IPS DF 4.7 (cell line): Measurements from ENCODE around the gene PSEN1.

ENCODE experiments used
- DNase-seq: peaks from one replicate; pipeline ENCODE4 v3.0.0-alpha.2; 2013; ENCODE audit warnings: low spot score; ENCODE audit errors: extremely low read depth

The PSEN1 gene

GRCh38 chr14:73239393-73240241 is 103.3 kb downstream of the PSEN1 start:
- no peak for DNase-seq

- no peak for DNase-seq
Measured at GRCh38 chr14:73240816-73241480, 104.6 kb downstream of the PSEN1 start.

DNA sequence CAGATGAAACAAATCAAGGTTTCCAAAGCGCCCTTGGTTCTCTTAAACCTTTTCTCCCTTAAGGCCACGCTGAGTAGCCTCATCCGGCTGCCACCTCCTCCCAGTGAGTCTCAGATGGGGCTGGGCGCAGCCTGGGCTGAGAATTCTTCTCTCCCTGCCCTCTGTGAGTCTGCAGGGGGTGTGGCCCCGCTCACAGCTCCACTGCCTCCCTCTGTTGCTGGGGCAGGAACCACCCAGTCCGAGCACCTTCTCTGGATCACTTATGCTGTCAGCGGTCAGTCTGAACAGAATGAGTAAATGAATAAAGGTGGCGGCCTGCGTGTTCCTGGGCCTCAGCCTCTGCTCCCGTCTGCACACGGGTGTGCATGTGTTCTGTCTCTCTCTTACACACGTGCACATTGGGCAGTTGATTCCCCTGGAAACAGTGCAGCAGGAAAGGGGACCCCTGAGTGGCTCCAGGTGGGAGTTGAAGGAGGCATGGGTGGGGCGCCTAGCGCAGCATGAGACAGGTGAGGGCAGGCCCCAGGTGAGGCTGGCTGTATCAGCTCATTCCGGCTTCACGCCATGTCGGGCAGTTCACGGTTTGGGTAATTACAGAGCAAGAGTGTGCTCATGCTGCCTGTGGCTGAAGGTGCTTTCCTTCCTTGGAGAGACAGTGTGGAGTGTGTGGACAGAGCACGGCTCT is 105.3 kb downstream of the PSEN1 start:
- no peak for DNase-seq

GRCh38 chr14:73242357-73242901 is 106.1 kb downstream of the PSEN1 start:
- DNase-seq = no peak

- DNase-seq = no peak
Measured at GRCh38 chr14:73243341-73243740, 107.0 kb downstream of the PSEN1 start.

- DNase-seq = no peak
Measured at GRCh38 chr14:73243748-73244147, 107.4 kb downstream of the PSEN1 start.

GRCh38 chr14:73244541-73245290 is 108.4 kb downstream of the PSEN1 start:
- DNase-seq = no peak

GRCh38 chr14:73245480-73246325 is 109.4 kb downstream of the PSEN1 start:
- DNase-seq = no peak

- no peak for DNase-seq
Measured at GRCh38 chr14:73246387-73247150, 110.3 kb downstream of the PSEN1 start.

GRCh38 chr14:73248108-73248868 is 112.0 kb downstream of the PSEN1 start:
- no peak for DNase-seq

GRCh38 chr14:73249108-73249507 is 112.8 kb downstream of the PSEN1 start:
- DNase-seq = no peak

DNA sequence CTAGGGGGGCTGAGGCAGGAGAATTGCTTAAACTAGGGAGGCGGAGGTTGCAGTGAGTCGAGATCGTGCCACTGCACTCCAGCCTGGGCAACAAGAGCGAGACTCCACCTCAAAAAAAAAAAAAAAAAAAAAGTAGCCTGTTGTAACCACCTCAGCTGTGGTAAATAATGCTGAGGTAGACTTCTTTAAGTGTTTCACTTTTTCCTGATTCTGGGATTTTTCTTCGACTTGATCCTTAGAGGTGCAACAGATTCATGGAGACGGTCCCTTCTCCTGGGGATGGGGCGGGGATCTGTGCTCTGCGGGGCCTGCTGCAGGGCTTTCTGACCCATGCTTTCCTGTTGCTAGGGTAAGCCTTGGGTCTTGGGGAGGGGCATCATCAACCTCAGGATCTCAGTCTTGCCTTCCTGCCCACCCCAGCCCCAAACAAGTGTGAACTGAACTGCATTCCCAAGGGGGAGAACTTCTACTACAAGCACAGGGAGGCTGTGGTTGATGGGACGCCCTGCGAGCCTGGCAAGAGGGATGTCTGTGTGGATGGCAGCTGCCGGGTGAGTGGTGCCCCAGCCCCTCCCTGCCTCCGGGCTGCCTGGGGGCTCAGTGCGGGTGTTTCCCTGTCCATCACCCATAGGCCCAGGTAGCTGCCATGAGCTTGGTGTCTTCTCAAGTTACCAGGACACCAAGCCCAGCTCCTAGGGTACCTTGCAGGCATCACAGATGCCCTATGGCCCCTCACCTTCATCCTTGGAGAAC is 113.4 kb downstream of the PSEN1 start:
- DNase-seq = no peak

DNA sequence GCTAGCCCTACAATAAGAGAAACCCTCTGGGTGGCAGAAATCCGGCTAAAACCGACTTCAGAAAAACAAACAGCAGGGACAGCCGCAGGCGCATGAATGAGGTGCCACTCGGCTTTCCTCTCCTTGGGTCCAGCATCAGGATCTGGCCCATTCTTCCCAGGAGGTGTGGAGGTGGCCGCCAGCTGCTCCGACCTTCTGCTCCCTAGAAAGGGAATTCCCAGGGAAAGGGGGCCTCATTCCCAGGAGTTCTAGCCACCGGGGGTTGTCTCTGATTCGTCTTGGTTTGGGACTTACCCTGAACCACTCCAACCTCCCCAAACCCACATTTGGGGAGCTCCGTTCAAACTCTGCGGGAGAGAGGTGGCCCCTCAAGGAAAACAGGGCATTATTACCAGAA is 114.0 kb downstream of the PSEN1 start:
- no peak for DNase-seq

DNA sequence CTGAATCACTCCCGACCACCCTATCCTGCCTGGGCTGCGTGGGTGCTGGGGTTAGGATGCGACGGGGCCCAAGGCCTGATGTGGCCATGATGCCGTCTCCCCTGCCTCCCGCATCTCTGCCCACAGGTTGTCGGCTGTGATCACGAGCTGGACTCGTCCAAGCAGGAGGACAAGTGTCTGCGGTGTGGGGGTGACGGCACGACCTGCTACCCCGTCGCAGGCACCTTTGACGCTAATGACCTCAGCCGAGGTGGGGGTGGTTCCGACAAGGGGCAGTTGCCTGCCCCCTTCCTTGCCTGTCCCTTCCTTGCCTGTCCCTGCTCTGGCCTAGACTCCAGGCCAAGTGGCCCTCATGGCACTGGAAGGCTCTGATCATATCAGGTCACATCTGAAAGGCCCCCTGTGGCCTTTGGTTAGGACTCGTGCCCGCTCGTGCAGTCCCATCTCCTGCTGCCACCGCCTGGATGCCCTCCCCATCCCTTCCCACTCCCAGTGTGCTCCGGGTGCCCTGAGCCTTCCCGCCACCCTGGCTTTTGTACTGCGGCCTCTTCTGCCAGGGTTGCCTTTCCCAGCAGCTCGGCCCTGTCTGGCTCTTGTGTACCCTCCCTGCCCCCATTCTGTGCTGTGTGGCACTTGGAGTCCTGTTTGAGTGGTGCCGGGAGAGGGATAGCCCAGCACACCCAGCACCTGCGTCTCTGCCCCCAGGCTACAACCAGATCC is 114.6 kb downstream of the PSEN1 start:
- DNase-seq = no peak

DNA sequence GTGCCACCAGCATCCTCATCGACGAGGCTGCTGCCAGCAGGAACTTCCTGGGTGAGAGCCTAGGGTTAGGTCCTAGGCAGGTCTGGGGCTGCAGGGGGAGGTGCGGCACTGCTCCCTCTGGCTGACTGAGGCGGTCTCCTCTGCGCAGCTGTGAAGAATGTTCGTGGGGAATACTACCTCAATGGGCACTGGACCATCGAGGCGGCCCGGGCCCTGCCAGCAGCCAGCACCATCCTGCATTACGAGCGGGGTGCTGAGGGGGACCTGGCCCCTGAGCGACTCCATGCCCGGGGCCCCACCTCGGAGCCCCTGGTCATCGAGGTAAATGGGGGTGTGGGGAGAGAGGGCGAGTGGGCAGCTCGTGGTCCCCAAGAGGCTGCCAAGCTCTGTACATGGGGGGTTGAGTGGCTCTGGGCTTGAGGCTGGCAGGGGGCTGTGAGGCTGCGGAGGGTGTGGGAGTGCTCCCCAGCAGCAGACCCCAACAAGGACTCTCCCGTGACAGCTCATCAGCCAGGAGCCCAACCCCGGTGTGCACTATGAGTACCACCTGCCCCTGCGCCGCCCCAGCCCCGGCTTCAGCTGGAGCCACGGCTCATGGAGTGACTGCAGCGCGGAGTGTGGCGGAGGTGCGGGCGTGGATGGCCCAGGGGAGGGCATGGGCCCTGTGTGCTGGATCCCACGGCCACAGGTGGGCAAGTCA is 115.4 kb downstream of the PSEN1 start:
- DNase-seq = no peak

DNA sequence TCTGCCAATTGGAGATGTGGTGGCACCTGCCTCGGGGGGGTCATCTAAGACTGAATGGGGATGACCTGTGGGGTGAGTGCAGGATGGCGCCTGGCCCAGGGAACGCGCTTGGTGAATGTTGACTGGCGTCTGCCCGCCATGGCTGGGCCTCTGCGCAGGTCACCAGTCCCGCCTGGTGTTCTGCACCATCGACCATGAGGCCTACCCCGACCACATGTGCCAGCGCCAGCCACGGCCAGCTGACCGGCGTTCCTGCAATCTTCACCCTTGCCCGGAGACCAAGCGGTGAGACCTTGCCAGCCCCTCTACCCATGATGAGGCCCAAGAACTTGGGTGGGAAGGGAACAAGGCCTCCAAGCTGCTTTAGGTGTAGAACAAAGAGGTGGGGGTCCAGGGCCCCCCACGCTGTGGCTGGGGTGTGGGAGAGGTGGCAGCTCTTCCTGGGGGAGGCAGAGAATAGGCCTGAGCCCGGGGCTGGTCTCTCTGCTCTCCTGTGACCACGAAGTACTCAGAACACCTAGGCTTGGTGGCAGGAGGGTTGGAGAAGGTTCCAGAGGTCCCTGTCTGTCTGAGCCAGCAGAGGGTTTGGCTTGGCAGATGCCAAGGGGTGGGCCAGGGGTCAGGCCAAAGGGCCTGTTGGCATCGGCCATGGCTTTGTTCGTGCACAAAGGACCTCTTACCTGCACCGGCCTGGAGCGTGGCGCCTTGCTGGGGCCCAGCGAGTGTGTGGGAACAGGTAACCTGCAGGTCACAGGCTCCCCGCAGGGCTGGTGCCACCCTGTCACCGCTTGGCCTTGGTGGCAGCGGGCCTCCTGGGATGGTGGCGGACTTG is 116.4 kb downstream of the PSEN1 start:
- DNase-seq = no peak
